H9 (cell line): ENCODE measurements around the gene PCSK1N. TPM values are rescaled to one million over a fixed set of nuclear protein-coding genes. Genes with fewer than 3 reads are reported as not detected.
"Not testable (repeated sequence)": the region's sequence is repeated elsewhere in the genome, so short reads cannot be mapped to it uniquely, and the experiment has no call there.

Experiments
- DNase-seq: peaks from one replicate; pipeline ENCODE4 v3.0.0-alpha.2; 2017
- H2AFZ ChIP-seq: one replicate; pipeline ENCODE4 v1.6.1; 2013; ENCODE audit warnings: mild to moderate bottlenecking, low read length, control low read depth, moderate library complexity
- H2AK5ac ChIP-seq: 2 replicates; pipeline ENCODE4 v1.6.1; 2013; ENCODE audit warnings: low read length, control low read depth, mixed read lengths; ENCODE audit not compliant: insufficient read length
- H2BK120ac ChIP-seq: one replicate; pipeline ENCODE4 v1.6.1; 2013; ENCODE audit warnings: low read depth, mild to moderate bottlenecking, low read length, control low read depth, inconsistent platforms; ENCODE audit not compliant: poor library complexity, severe bottlenecking
- H2BK12ac ChIP-seq: 2 replicates; pipeline ENCODE4 v1.6.1; 2013; ENCODE audit warnings: low read length, control low read depth, mixed read lengths, low read depth; ENCODE audit not compliant: insufficient read length
- H2BK15ac ChIP-seq: 2 replicates; pipeline ENCODE4 v1.6.1; 2013; ENCODE audit warnings: low read depth, low read length, control low read depth
- H2BK20ac ChIP-seq: one replicate; pipeline ENCODE4 v1.6.1; 2013; ENCODE audit warnings: low read depth, mild to moderate bottlenecking, low read length, control low read depth, inconsistent platforms; ENCODE audit not compliant: poor library complexity, severe bottlenecking
- H2BK5ac ChIP-seq: 2 replicates; pipeline ENCODE4 v1.6.1; 2013; ENCODE audit warnings: low read length, control low read depth, mixed read lengths; ENCODE audit not compliant: insufficient read length
- H3K14ac ChIP-seq: 2 replicates; pipeline ENCODE4 v1.6.1; 2013; ENCODE audit warnings: low read length, control low read depth; ENCODE audit not compliant: insufficient read depth
- H3K18ac ChIP-seq: 2 replicates; pipeline ENCODE4 v1.6.1; 2013; ENCODE audit warnings: low read depth, mild to moderate bottlenecking, mixed read lengths, low read length, control low read depth; ENCODE audit not compliant: insufficient read length
- H3K23ac ChIP-seq: 2 replicates; pipeline ENCODE4 v1.6.1; 2013; ENCODE audit warnings: low read length, control low read depth, mixed read lengths, low read depth; ENCODE audit not compliant: insufficient read length
- H3K23me2 ChIP-seq: 2 replicates; pipeline ENCODE4 v1.6.1; 2013; ENCODE audit warnings: low read depth, mild to moderate bottlenecking, mixed read lengths, low read length, control low read depth; ENCODE audit not compliant: insufficient read length, poor library complexity, severe bottlenecking
- H3K27ac ChIP-seq: 2 replicates; pipeline ENCODE4 v1.5.1; 2013; ENCODE audit warnings: low read length, control low read depth, mixed read lengths, low read depth; ENCODE audit not compliant: insufficient read length
- H3K27me3 ChIP-seq: 2 replicates; pipeline ENCODE4 v1.6.1; 2013; ENCODE audit warnings: low read length, control low read depth, inconsistent platforms; ENCODE audit not compliant: insufficient read depth
- H3K4ac ChIP-seq: 2 replicates; pipeline ENCODE4 v1.6.1; 2013; ENCODE audit warnings: low read depth, mild to moderate bottlenecking, control low read depth, inconsistent platforms, low read length, moderate library complexity
- H3K4me1 ChIP-seq: 2 replicates; pipeline ENCODE4 v1.6.1; 2013; ENCODE audit warnings: low read length, control low read depth, inconsistent platforms; ENCODE audit not compliant: insufficient read depth
- H3K4me2 ChIP-seq: 2 replicates; pipeline ENCODE4 v1.6.1; 2013; ENCODE audit warnings: low read length, control low read depth, mixed read lengths; ENCODE audit not compliant: insufficient read length, insufficient read depth
- H3K56ac ChIP-seq: 2 replicates; pipeline ENCODE4 v1.6.1; 2013; ENCODE audit warnings: low read depth, mild to moderate bottlenecking, mixed read lengths, low read length, control low read depth; ENCODE audit not compliant: insufficient read length
- H3K79me1 ChIP-seq: 2 replicates; pipeline ENCODE4 v1.6.1; 2013; ENCODE audit warnings: low read depth, mild to moderate bottlenecking, moderate library complexity, low read length, control low read depth, inconsistent platforms; ENCODE audit not compliant: insufficient read depth, poor library complexity, severe bottlenecking
- H3K79me2 ChIP-seq: 2 replicates; pipeline ENCODE4 v1.6.1; 2013; ENCODE audit warnings: low read length, control low read depth, inconsistent platforms; ENCODE audit not compliant: insufficient read depth
- H3K9ac ChIP-seq: 2 replicates; pipeline ENCODE4 v1.6.1; 2013; ENCODE audit warnings: low read length, control low read depth, mixed read lengths; ENCODE audit not compliant: insufficient read length; ENCODE audit errors: extremely low read depth
- H3K9me3 ChIP-seq: one replicate; pipeline ENCODE4 v1.6.1; 2013; ENCODE audit warnings: low read depth, low read length, inconsistent platforms; ENCODE audit not compliant: control insufficient read depth
- H3T11ph ChIP-seq: one replicate; pipeline ENCODE4 v1.6.1; 2013; ENCODE audit warnings: mild to moderate bottlenecking, low read length, control low read depth, inconsistent platforms
- H4K20me1 ChIP-seq: one replicate; pipeline ENCODE4 v1.6.1; 2013; ENCODE audit not compliant: control insufficient read depth, insufficient read length, insufficient read depth
- H4K5ac ChIP-seq: 2 replicates; pipeline ENCODE4 v1.6.1; 2013; ENCODE audit warnings: low read depth, mild to moderate bottlenecking, mixed read lengths, low read length, control low read depth; ENCODE audit not compliant: insufficient read length
- H4K8ac ChIP-seq: replicated peaks from 2 replicates; pipeline ENCODE4 v1.6.1; 2013; ENCODE audit warnings: low read length, control low read depth, mixed read lengths, low read depth; ENCODE audit not compliant: insufficient read length
- H4K91ac ChIP-seq: 2 replicates; pipeline ENCODE4 v1.6.1; 2013; ENCODE audit warnings: low read depth, mild to moderate bottlenecking, moderate library complexity, mixed read lengths, low read length, control low read depth; ENCODE audit not compliant: insufficient read length
- H3K27ac Mint-ChIP-seq, 3 experiments: 2 replicates in 2 of 3; 3 replicates in 1 of 3; pipeline ENCODE4 v1.8.0; 2020 to 2021; ENCODE audit warnings: mixed read lengths in 3 of 3, mild to moderate bottlenecking in 1 of 3, moderate library complexity in 1 of 3
- H3K27me3 Mint-ChIP-seq: 2 replicates; pipeline ENCODE4 v1.8.0; 2021; ENCODE audit warnings: low read depth, mild to moderate bottlenecking, moderate library complexity, mixed read lengths
- H3K36me3 Mint-ChIP-seq, 3 experiments: 2 replicates in 2 of 3; 3 replicates in 1 of 3; pipeline ENCODE4 v1.8.0; 2020 to 2021; ENCODE audit warnings: low read depth in 3 of 3, mixed read lengths in 3 of 3; ENCODE audit not compliant: insufficient read depth in 1 of 3
- H3K4me1 Mint-ChIP-seq, 2 experiments: 2 replicates each; pipeline ENCODE4 v1.8.0; 2020; ENCODE audit warnings: mixed read lengths in 2 of 2
- H3K4me3 Mint-ChIP-seq, 2 experiments: 2 replicates in 1 of 2; 3 replicates in 1 of 2; pipeline ENCODE4 v1.8.0; 2020 to 2021; ENCODE audit warnings: mild to moderate bottlenecking in 2 of 2, mixed read lengths in 2 of 2, moderate library complexity in 1 of 2
- H3K9me3 Mint-ChIP-seq, 2 experiments: 2 replicates in 1 of 2; 3 replicates in 1 of 2; pipeline ENCODE4 v1.8.0; 2020; ENCODE audit warnings: mild to moderate bottlenecking in 2 of 2, mixed read lengths in 2 of 2, moderate library complexity in 1 of 2
- CTCF ChIP-seq: fragments of 200-600 bp; sonication (generic); conservative IDR thresholded peaks from 3 replicates; pipeline ENCODE4 v1.8.0; 2021; ENCODE audit warnings: antibody characterized with exemption, mild to moderate bottlenecking
- WGBS: extraction: QIAGEN DNeasy Blood & Tissue Kit; methylation state at CpG from one replicate; pipeline ENCODE4 v1.1.7; 2013; ENCODE audit warnings: missing lambda C conversion rate, low lambda C conversion rate, mixed read lengths; ENCODE audit not compliant: insufficient read length; ENCODE audit errors: extremely low coverage; 5-methylcytosine and 5-hydroxymethylcytosine counted together
- total RNA-seq: library from RNA; stranded (reverse); gene quantifications from 2 replicates; pipeline ENCODE4 v1.2.1, GENCODE V29; 2021

PCSK1N gene
- total RNA-seq, 1 experiment from 2014 or later = 3.9 TPM

GRCh38 chrX:48854898-48855297, 19.5 kb upstream of the PCSK1N start:
- H3K23me2 ChIP-seq = no peaks in the 10 kb centered on the region
- H3K9me3 Mint-ChIP-seq = peaks cover 68 to 70% of the 10 kb centered on the region in 2 experiments
- no peak overlapping the region for H3K18ac ChIP-seq

DNA sequence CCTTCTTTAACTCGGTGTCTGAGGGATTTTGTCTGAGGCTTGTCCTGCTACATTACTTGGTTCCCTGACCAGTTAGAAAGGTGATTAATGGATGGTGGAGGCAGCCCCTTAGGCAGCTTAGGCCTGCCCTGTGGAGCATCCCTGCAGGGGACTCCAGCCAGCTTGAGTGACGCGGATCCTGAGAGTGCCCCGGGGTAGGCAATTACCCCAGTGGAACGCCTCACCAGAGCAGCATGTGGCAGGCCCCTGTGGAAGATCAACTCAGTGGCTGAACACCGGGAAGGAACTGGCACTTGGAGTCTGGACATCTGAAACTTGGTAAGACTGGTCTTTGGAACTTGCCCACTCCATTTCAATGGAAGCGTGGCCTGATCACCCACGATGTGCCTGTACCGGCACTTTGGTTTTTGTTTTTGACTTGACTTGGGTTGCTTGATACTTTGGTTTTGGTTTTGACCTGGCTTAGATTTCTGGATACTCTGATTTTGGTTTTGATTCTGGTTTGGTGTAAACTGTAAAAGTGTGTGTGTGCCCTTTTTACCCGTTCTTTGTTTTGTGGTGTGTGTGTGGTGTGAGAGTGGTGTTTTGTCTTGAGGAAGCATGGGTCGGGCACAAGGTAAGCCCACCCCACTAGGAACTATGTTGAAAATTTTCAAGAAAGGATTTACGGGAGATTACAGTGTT, 18.9 kb upstream of the PCSK1N start:
- not testable (repeated sequence) for H3K56ac ChIP-seq, H3T11ph ChIP-seq, H3K27ac ChIP-seq, H3K4ac ChIP-seq, H3K9me3 ChIP-seq, H3K79me1 ChIP-seq, H3K4me1 ChIP-seq, H3K18ac ChIP-seq, H4K5ac ChIP-seq, H2AK5ac ChIP-seq, H3K23me2 ChIP-seq, H3K9ac ChIP-seq, H3K79me2 ChIP-seq, H4K8ac ChIP-seq, H2AFZ ChIP-seq, H2BK20ac ChIP-seq, H2BK120ac ChIP-seq, H4K20me1 ChIP-seq, H3K4me2 ChIP-seq, H3K27me3 Mint-ChIP-seq, H2BK12ac ChIP-seq, H3K4me1 Mint-ChIP-seq, H3K23ac ChIP-seq, H3K27me3 ChIP-seq, H4K91ac ChIP-seq, H2BK5ac ChIP-seq, H3K14ac ChIP-seq, H2BK15ac ChIP-seq, DNase-seq
- Mint-ChIP-seq H3K27ac (peak overlapping the region in 1 of 3 experiments; percentile 79; a peak in 1 of 7 replicates), H3K36me3 (peaks cover 16 to 18% (median 16%) of the 10 kb centered on the region in 3 experiments), H3K4me3 (peak overlapping the region in 1 of 2 experiments; percentile 5; a peak in 1 of 5 replicates), H3K9me3 (peaks cover 69 to 74% of the 10 kb centered on the region in 2 experiments)
- no CpG with 5 or more reads among the region's 12 CpGs for WGBS

More at GRCh38 chrX:48854898-48855297, 19.5 kb upstream of the PCSK1N start:
- Histone ChIP-seq H2BK120ac (no peak overlapping the region), H3K9ac (no peak overlapping the region), H2BK5ac (no peak overlapping the region), H2AFZ (no peak overlapping the region), H2BK12ac (no peak overlapping the region), H2BK20ac (no peak overlapping the region), H2AK5ac (no peak overlapping the region), H3K27me3 (no peaks in the 10 kb centered on the region), H3K4me1 (no peaks in the 10 kb centered on the region), H3K14ac (no peak overlapping the region), H3K56ac (no peak overlapping the region), H4K8ac (no peak overlapping the region), H3K4me2 (no peak overlapping the region), H4K20me1 (no peaks in the 10 kb centered on the region), H4K91ac (no peak overlapping the region), H3K9me3 (peaks cover 6% of the 10 kb centered on the region), H3K79me2 (no peaks in the 10 kb centered on the region), H3K27ac (no peak overlapping the region), H4K5ac (no peak overlapping the region), H3K23ac (no peak overlapping the region), H3K4ac (no peak overlapping the region), H3T11ph (no peak overlapping the region), H3K79me1 (no peaks in the 10 kb centered on the region), H2BK15ac (no peak overlapping the region)
- WGBS = no CpG with 5 or more reads among the region's 5 CpGs
- Mint-ChIP-seq H3K4me3 (no peak overlapping the region), H3K27ac (peak overlapping the region in 1 of 3 experiments; percentile 43; a peak in 2 of 7 replicates), H3K4me1 (peaks cover 6 to 8% of the 10 kb centered on the region in 2 experiments; a peak in 3 of 4 replicates), H3K27me3 (peaks cover 2% of the 10 kb centered on the region; the same call in 1 of the 2 replicates), H3K36me3 (peaks cover 16 to 18% (median 16%) of the 10 kb centered on the region in 3 experiments)
- no peak for DNase-seq
- TF ChIP-seq CTCF = peak; percentile 48; the same call in 2 of the 3 replicates
